HG02623 (cell line): Measurements from ENCODE around the gene BORCS6.

Experiments used
- ATAC-seq: cut with Tn5 transposase; IDR thresholded peaks from one replicate; pipeline ENCODE4 v1.9.1; 2021; ENCODE audit warnings: moderate library complexity; ENCODE audit not compliant: unreplicated experiment

BORCS6 gene

GRCh38 chr17:8212312-8213180 is 22.6 kb upstream of the BORCS6 start:
- no peak for ATAC-seq

GRCh38 chr17:8210761-8211458 is 20.9 kb upstream of the BORCS6 start:
- ATAC-seq, result no peak

- peak; percentile 83 for ATAC-seq
Measured at GRCh38 chr17:8209907-8210760, 20.2 kb upstream of the BORCS6 start, which contains the start of gene AURKB. AURKB (minus strand) TSS chr17:8210575; CDS start chr17:8210224, 351 bp downstream.

- no peak for ATAC-seq
Measured at GRCh38 chr17:8206536-8206935, 16.6 kb upstream of the BORCS6 start.

- no peak for ATAC-seq
Measured at GRCh38 chr17:8204761-8205555, 15.0 kb upstream of the BORCS6 start.

DNA sequence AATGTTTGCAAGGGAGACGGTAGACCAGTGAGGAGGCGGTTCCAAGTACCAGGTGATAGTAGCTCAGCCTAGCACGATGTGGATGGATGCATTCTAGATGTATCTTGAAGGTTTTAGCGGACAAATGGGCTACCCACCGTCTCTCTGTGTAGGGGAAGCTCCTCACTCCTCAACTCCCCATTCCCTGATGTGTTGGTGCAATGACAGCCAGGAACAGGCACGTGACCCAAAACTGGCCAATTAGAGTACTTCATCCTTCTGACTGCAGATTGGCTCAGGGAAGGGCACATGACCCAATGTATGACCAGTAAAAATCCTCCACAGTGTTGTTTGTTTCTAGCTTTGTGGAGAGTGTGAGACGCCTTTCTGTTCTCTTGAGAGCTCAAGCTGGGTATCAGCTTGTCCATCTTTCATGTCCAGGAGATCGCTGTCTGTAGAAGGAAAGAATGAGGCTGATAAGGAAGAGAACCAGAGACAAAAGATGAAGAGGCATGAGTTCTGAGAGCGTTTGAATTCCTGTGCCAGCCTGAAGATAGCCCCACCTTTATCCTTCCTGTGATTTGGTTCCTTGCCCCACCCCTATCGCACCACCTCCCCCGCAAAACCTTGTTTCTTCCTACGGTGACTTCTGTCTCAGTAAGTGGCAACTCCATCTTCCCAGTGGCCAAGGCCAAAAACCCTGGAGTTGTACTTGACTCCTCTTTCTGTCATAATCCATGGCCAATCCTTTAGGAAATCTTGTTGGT is 2.3 kb upstream of the BORCS6 start:
- ATAC-seq, result no peak

GRCh38 chr17:8190506-8190905 is 526 bp upstream of the BORCS6 start:
- ATAC-seq, result no peak

- no peak for ATAC-seq
Measured at GRCh38 chr17:8189041-8189710, 804 bp downstream of the BORCS6 start.

- no peak for ATAC-seq
Measured at GRCh38 chr17:8188263-8188839, 1.6 kb downstream of the BORCS6 start.

DNA sequence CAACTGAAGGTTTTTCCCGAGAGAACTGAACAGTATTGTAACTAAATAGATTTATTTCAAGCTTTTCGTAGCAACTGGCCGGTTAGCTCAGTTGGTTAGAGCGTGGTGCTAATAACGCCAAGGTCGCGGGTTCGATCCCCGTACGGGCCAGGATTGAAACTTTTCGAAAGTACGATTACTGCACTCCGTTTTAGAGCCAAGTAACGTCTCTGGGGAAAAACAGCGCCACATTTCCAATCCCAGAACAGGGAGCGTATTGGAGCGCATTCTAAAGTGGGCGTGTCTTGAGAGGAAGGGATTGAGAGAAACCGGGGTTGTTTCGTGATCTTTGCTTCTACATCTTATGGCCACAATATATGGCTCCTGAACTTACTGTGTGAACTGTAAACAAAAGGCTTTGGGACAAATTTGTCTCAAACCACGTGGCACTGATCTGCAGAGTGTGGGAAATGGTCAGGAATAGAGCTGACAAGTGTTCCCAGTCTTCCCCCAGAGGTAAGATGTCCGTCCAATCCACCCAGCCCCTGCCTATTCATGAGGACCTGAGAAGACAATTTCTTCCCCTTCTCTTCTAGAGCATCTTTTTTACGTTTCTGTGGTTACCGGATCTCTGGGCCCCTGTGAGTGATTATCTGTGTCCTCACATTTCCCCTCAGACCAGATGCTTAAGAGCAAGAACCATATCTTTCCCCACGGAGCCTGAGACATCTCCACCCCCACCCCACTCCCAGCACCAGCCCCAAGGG is 2.3 kb downstream of the BORCS6 start:
- peak; percentile 17 for ATAC-seq

GRCh38 chr17:8186787-8187516 is 3.0 kb downstream of the BORCS6 start:
- peak; percentile 19 for ATAC-seq

DNA sequence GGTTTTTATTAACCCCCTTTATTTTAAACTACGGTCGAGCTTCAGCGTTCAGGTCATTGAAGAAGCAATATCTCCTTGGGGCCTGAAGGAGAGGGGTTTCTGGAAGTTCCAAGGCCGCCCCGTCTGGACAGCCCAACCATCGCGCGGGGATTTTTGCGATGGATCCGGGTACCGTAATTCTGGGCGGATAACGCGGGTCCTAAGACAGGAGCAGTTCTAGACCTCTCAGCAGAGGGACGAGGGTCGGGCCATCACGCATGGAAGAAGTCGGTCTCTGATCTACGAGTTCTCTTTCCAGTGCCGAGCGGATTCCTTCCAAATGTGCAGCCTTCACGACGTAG is 3.6 kb downstream of the BORCS6 start:
- ATAC-seq, result no peak

DNA sequence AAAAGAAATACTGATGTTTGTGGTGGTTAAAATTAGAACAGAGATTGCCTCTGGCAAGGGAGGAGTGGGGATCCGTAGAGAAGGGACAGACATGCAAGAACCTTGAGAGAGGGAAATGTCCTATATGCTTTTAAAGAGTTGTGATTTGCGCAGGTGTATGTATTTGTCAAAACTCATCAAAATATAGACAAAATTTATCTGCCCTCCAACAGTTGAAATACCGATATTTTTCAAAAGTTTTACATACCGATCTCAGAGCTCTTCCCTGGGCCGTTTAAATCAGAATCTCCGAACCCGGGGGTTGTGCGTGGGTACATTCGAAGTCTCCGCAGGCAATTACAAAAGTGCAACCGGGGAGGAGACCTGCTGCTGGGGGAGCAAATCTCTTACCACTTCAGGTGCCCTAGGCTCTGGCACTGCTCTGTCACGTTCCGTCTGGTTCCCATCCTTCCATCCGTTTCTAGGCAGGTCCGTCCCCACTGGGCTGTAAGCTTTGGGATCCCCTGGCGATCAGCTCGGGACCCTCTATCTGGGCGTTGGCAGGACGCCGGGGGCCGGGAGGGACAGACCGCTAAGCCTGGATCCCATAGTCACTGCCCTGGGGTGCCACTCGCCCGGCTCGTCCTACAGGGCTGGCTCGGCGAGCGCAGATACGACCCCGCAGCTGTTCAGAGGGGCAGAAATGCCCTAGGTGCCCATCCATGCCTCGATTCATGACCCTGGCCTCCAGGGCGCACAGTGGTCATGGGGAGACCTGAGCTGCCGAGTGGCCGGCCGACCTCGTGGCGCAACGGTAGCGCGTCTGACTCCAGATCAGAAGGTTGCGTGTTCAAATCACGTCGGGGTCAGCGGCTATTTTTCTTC is 4.2 kb downstream of the BORCS6 start:
- no peak for ATAC-seq

DNA sequence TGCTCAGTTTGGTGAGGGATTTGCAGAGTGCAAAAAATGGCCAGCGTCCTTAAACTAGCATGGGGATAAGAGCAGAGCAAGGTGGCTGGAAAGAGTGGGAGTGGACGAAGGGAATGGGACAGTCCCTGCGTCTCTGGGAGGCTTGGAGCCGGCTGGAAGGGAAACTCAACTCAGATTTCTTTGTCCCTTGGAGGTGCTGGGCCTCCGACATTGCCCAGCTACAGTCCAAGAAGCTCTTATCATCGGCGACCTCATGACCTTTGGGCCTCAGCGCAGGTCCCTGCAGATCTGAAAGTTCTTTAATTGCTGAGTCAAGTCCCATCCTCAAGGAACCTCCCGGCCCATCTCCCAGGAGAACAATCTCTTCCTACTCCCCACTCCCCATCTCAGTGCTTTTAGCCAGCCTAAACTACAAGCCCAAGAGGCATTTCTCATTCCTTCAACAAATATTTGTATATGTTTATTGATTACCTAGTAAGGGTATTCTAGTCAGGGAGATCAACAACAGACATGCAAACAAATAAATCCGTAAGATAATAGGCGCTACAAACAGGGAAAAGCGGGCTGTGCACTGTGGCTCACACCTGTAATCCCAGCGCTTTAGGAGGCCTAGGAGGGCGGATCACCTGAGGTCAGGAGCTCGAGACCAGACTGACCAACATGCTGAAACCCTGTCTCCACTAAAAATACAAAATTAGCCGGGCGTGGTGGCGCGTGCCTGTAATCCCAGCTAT is 12.8 kb downstream of the BORCS6 start:
- no peak for ATAC-seq

- ATAC-seq, result peak; percentile 33
Measured at GRCh38 chr17:8176197-8176940, 13.6 kb downstream of the BORCS6 start, which contains the start of gene TMEM107. TMEM107 (minus strand) TSS chr17:8176380; CDS start chr17:8176286, 94 bp downstream.
